ENCODE measurements around the gene DUSP5.

Gene DUSP5

GRCh38 chr10:110504111-110504735, 6.5 kb downstream of the DUSP5 start:
- no peak overlapping the region for H3K9ac ChIP-seq (ENCODE audit: low read length)
- H3K36me3 ChIP-seq (ENCODE audit: control insufficient read depth, insufficient read depth, low read length): no peaks in the 10 kb centered on the region
- H3K4me3 ChIP-seq (ENCODE audit: low read length): no peak overlapping the region
- H3K9me3 ChIP-seq (ENCODE audit: control insufficient read depth, low read length): no peaks in the 10 kb centered on the region
- peaks cover 96% of the 10 kb centered on the region for H3K27me3 ChIP-seq (ENCODE audit: control insufficient read depth, insufficient read depth, low read length)
- H3K4me1 ChIP-seq (ENCODE audit: control insufficient read depth, insufficient read depth, low read length): peaks cover 35% of the 10 kb centered on the region

- Histone ChIP-seq H3K36me3 (ENCODE audit: control insufficient read depth, insufficient read depth, low read length) (no peaks in the 10 kb centered on the region), H3K9me3 (ENCODE audit: control insufficient read depth, low read length) (no peaks in the 10 kb centered on the region), H3K27me3 (ENCODE audit: control insufficient read depth, insufficient read depth, low read length) (peaks cover 91% of the 10 kb centered on the region), H3K4me3 (ENCODE audit: low read length) (no peak overlapping the region), H3K9ac (ENCODE audit: low read length) (no peak overlapping the region), H3K4me1 (ENCODE audit: control insufficient read depth, insufficient read depth, low read length) (peaks cover 35% of the 10 kb centered on the region)
Observed at GRCh38 chr10:110505130-110505770, 7.5 kb downstream of the DUSP5 start.

GRCh38 chr10:110506448-110506847, 8.7 kb downstream of the DUSP5 start:
- Histone ChIP-seq H3K27me3 (ENCODE audit: control insufficient read depth, insufficient read depth, low read length) (peaks cover 91% of the 10 kb centered on the region), H3K9me3 (ENCODE audit: control insufficient read depth, low read length) (no peaks in the 10 kb centered on the region), H3K9ac (ENCODE audit: low read length) (no peak overlapping the region), H3K4me3 (ENCODE audit: low read length) (no peak overlapping the region), H3K36me3 (ENCODE audit: control insufficient read depth, insufficient read depth, low read length) (no peaks in the 10 kb centered on the region), H3K4me1 (ENCODE audit: control insufficient read depth, insufficient read depth, low read length) (peaks cover 26% of the 10 kb centered on the region)

DNA sequence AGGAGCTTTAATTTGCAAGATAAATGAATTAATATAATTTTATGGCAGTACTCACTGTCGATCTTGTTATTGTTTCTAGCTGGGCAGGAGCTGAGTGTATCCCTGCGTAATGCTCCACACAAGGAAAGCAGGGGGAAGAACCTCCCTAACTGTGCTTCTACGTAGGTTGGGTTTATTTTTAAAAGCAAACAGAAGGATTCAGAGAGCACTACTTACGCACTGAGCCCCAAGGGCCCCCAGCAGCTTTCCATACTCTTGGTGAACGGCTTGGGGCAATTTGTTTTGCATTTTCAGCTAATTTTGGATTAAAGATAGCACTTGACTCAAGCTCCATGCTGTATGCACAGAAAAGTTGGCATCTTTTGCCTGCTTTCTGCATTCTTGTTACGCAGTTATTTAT, 9.6 kb downstream of the DUSP5 start:
- no peaks in the 10 kb centered on the region for H3K36me3 ChIP-seq (ENCODE audit: control insufficient read depth, insufficient read depth, low read length)

DNA sequence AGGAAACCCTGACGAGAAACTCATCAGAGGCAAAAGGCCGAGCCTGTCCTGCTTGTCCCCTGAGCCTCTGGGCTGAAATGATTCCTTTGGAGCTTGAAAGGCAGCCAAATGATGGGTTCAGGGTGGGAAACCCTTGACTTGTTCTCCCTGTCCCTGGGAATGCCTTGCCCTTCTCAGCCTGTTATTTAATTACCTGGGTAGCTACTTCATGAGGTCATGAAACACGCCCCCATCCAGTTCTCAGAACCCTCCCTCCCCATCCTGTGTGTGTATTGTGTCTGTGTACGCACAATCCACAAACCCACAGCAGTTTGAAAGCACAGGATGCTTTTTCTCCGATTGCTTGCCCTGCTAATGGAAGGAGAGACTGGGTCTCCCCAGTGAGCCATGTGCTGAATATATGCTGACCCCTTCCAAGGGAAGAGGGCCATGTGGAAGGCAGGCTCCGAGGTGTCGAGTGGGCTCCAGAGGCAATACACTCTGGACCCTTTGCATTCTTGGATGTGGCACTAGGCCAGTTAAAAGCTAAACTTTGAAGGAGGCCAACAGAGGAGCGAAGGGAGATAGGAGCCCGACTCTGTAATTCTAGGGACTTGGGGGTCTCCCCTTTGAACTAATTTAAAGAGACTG, 10.6 kb downstream of the DUSP5 start:
- H3K4me1 ChIP-seq (ENCODE audit: control insufficient read depth, insufficient read depth, low read length): peaks cover 14% of the 10 kb centered on the region
- peaks cover 91% of the 10 kb centered on the region for H3K27me3 ChIP-seq (ENCODE audit: control insufficient read depth, insufficient read depth, low read length)
- no peaks in the 10 kb centered on the region for H3K9me3 ChIP-seq (ENCODE audit: control insufficient read depth, low read length)
- H3K4me3 ChIP-seq (ENCODE audit: low read length): no peak overlapping the region
- no peaks in the 10 kb centered on the region for H3K36me3 ChIP-seq (ENCODE audit: control insufficient read depth, insufficient read depth, low read length)
- no peak overlapping the region for H3K9ac ChIP-seq (ENCODE audit: low read length)

More for the DNA sequence above, 9.6 kb downstream of the DUSP5 start:
- no peak overlapping the region for H3K9ac ChIP-seq (ENCODE audit: low read length)
- no peaks in the 10 kb centered on the region for H3K9me3 ChIP-seq (ENCODE audit: control insufficient read depth, low read length)
- H3K27me3 ChIP-seq (ENCODE audit: control insufficient read depth, insufficient read depth, low read length): peaks cover 91% of the 10 kb centered on the region
- H3K4me3 ChIP-seq (ENCODE audit: low read length): no peak overlapping the region
- peaks cover 19% of the 10 kb centered on the region for H3K4me1 ChIP-seq (ENCODE audit: control insufficient read depth, insufficient read depth, low read length)

- Histone ChIP-seq H3K36me3 (ENCODE audit: control insufficient read depth, insufficient read depth, low read length) (no peaks in the 10 kb centered on the region), H3K4me3 (ENCODE audit: low read length) (no peak overlapping the region), H3K4me1 (ENCODE audit: control insufficient read depth, insufficient read depth, low read length) (peaks cover 9% of the 10 kb centered on the region), H3K9me3 (ENCODE audit: control insufficient read depth, low read length) (no peaks in the 10 kb centered on the region), H3K9ac (ENCODE audit: low read length) (no peak overlapping the region), H3K27me3 (ENCODE audit: control insufficient read depth, insufficient read depth, low read length) (peaks cover 93% of the 10 kb centered on the region)
Observed at GRCh38 chr10:110508806-110509544, 11.3 kb downstream of the DUSP5 start.

- Histone ChIP-seq H3K36me3 (ENCODE audit: control insufficient read depth, insufficient read depth, low read length) (no peaks in the 10 kb centered on the region), H3K4me1 (ENCODE audit: control insufficient read depth, insufficient read depth, low read length) (peaks cover 3% of the 10 kb centered on the region), H3K4me3 (ENCODE audit: low read length) (no peak overlapping the region), H3K9ac (ENCODE audit: low read length) (no peak overlapping the region), H3K9me3 (ENCODE audit: control insufficient read depth, low read length) (no peaks in the 10 kb centered on the region), H3K27me3 (ENCODE audit: control insufficient read depth, insufficient read depth, low read length) (peaks cover 91% of the 10 kb centered on the region)
Observed at GRCh38 chr10:110509560-110509959, 11.9 kb downstream of the DUSP5 start.

GRCh38 chr10:110510086-110510485, 12.4 kb downstream of the DUSP5 start:
- Histone ChIP-seq H3K4me3 (ENCODE audit: low read length) (no peak overlapping the region), H3K36me3 (ENCODE audit: control insufficient read depth, insufficient read depth, low read length) (no peaks in the 10 kb centered on the region), H3K4me1 (ENCODE audit: control insufficient read depth, insufficient read depth, low read length) (no peaks in the 10 kb centered on the region), H3K9ac (ENCODE audit: low read length) (no peak overlapping the region), H3K27me3 (ENCODE audit: control insufficient read depth, insufficient read depth, low read length) (peaks cover 91% of the 10 kb centered on the region), H3K9me3 (ENCODE audit: control insufficient read depth, low read length) (no peaks in the 10 kb centered on the region)

DNA sequence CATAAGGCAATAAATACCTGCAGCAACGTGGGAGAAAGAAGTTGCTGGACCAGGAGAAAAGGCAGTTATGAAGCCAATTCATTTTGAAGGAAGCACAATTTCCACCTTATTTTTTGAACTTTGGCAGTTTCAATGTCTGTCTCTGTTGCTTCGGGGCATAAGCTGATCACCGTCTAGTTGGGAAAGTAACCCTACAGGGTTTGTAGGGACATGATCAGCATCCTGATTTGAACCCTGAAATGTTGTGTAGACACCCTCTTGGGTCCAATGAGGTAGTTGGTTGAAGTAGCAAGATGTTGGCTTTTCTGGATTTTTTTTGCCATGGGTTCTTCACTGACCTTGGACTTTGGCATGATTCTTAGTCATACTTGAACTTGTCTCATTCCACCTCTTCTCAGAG, 13.0 kb downstream of the DUSP5 start:
- H3K36me3 ChIP-seq (ENCODE audit: control insufficient read depth, insufficient read depth, low read length): no peaks in the 10 kb centered on the region
- no peaks in the 10 kb centered on the region for H3K4me1 ChIP-seq (ENCODE audit: control insufficient read depth, insufficient read depth, low read length)
- no peak overlapping the region for H3K4me3 ChIP-seq (ENCODE audit: low read length)
- no peak overlapping the region for H3K9ac ChIP-seq (ENCODE audit: low read length)
- H3K27me3 ChIP-seq (ENCODE audit: control insufficient read depth, insufficient read depth, low read length): peaks cover 91% of the 10 kb centered on the region
- H3K9me3 ChIP-seq (ENCODE audit: control insufficient read depth, low read length): no peaks in the 10 kb centered on the region

- Histone ChIP-seq H3K4me1 (ENCODE audit: control insufficient read depth, insufficient read depth, low read length) (no peaks in the 10 kb centered on the region), H3K36me3 (ENCODE audit: control insufficient read depth, insufficient read depth, low read length) (no peaks in the 10 kb centered on the region), H3K9me3 (ENCODE audit: control insufficient read depth, low read length) (no peaks in the 10 kb centered on the region), H3K4me3 (ENCODE audit: low read length) (no peak overlapping the region), H3K9ac (ENCODE audit: low read length) (no peak overlapping the region), H3K27me3 (ENCODE audit: control insufficient read depth, insufficient read depth, low read length) (peaks cover 83% of the 10 kb centered on the region)
Observed at GRCh38 chr10:110511734-110512449, 14.2 kb downstream of the DUSP5 start.

DNA sequence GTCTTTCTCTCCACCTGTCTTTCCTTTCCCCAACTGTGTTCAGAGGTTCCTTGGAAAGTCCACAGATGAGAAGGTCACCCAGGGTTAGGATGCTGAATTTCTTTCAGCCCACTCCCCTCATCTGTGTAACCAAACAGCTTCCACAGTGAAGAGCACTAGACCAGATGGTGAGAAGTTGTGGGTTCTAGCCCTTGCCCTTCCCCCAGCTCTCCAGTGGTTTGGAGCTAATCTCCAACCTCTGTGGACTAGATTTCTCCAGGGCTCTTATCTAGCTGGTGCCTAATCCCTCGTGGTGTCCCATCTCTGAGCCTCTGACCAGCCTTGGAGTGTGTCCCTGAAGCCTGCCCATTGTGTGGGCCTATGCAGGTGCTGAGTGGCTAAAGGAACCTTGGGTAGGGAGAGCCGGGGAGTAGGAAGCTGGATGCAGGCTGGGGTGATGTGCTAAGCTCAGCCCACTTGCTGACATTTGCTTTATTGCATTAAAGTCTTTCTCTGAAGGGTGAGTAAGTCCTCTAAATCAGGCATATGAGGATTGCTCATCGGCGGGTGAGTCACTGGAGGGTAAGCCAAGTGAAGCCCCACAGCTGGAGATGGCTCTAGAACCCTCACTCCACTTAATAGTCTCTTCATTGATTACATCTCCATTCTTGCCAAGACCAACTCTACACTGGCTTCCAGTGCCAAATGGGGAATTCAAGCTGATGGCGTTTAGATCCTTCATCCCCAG, 14.9 kb downstream of the DUSP5 start:
- peaks cover 83% of the 10 kb centered on the region for H3K27me3 ChIP-seq (ENCODE audit: control insufficient read depth, insufficient read depth, low read length)
- no peaks in the 10 kb centered on the region for H3K36me3 ChIP-seq (ENCODE audit: control insufficient read depth, insufficient read depth, low read length)
- H3K4me1 ChIP-seq (ENCODE audit: control insufficient read depth, insufficient read depth, low read length): no peaks in the 10 kb centered on the region
- no peak overlapping the region for H3K9ac ChIP-seq (ENCODE audit: low read length)
- no peaks in the 10 kb centered on the region for H3K9me3 ChIP-seq (ENCODE audit: control insufficient read depth, low read length)
- H3K4me3 ChIP-seq (ENCODE audit: low read length): no peak overlapping the region

Data from mucosa of stomach (tissue), 1 donor.